ENCODE data around the gene TLCD3A.
"Not testable (repeated sequence)": the region's sequence is repeated elsewhere in the genome, so short reads cannot be mapped to it uniquely, and the experiment has no call there.

Gene TLCD3A

GRCh38 chr17:748604-749003, 16.2 kb downstream of the TLCD3A start:
- not testable (repeated sequence) for DNase-seq (ENCODE audit: low read depth in 2 of 2)

- not testable (repeated sequence) for DNase-seq (ENCODE audit: low read depth in 2 of 2)
These were observed 17.0 kb downstream of the TLCD3A start for GRCh38 chr17:749359-749758.

GRCh38 chr17:750431-751037, 18.1 kb downstream of the TLCD3A start:
- no peak for DNase-seq (ENCODE audit: low read depth in 2 of 2)

GRCh38 chr17:751269-752001, 19.0 kb downstream of the TLCD3A start:
- peak in 1 of 2 donors; percentile 17 for DNase-seq (ENCODE audit: low read depth in 2 of 2)

DNA sequence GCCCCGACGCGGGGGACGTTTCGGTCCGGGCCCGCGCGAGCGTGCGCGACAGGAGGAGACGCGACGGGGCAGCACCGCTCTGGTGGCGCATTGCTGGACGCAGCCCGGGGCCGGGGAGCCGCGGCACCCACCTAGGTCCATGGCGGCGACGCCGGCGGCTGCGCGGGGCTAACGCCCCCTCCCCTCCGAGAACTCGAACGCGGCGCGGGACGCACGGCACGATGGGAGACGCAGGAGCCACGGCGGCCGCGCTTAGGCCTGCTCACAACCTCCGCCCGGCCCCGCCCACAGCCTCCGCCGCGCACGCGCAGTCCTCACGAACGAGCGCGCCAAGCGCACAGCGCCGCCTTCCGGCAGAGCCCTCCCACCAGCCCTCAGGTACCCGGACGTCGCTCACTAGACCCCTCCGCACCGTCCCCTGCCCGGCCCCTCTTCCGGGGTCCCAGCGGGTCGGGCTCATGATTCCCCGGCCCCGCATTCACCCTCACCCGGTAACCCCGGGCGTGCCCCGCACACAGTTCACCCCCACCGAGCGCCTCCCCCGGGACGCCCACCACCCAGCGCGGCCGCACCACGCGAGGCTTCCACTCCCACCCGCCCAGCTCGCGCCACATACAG, 19.7 kb downstream of the TLCD3A start, which contains the start of gene GEMIN4:
GEMIN4 (minus strand) TSS at position 263 of the 618 bp plus-strand sequence; CDS start at position 141, 122 bp downstream.
- DNase-seq (ENCODE audit: low read depth in 2 of 2): peak; percentile 95 to 100

- no peak for DNase-seq (ENCODE audit: low read depth in 2 of 2)
These were observed 20.3 kb downstream of the TLCD3A start for GRCh38 chr17:752620-753219.

DNA sequence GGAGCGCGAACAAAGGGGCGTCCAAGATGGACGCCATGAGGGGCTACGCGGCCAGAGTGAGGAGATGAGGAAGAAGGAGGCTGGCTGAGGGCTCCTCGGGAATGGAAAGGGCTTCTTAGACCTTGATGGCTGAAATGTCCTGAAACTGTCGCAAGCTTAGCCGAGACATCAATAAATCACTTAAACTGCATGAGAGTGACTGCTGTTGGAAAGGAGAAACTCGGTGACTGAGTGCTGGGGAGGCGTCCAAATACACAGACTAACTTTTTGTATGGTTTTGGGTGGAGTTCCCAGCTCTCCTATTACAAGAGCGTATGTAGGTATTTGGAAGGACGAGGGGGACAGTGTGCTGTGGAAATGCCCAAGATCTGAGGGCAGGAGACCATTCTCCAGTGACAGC, 21.0 kb downstream of the TLCD3A start:
- DNase-seq (ENCODE audit: low read depth in 2 of 2): no peak

GRCh38 chr17:755319-755961, 23.0 kb downstream of the TLCD3A start:
- not testable (repeated sequence) for DNase-seq (ENCODE audit: low read depth in 2 of 2)

GRCh38 chr17:756010-756567, 23.7 kb downstream of the TLCD3A start:
- DNase-seq (ENCODE audit: low read depth in 2 of 2): not testable (repeated sequence)

DNA sequence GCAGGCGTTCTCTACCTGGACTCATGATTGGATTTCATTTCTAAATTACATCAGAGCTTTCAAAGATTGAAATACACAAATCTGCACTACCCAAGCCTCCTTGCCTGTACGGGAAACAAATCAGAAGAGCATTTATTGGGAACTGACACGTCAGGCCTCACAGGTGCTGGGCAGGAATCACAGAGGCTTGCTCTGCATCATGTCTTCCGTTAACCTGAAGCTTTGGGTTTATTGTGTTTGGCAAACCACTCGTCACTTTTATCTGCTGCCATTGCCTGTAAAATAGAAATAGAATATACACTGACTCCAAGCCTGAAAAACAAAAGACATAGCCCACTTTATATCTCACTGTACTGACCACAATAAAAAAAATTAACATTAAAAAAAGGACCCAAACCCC, 27.6 kb downstream of the TLCD3A start:
- no peak for DNase-seq (ENCODE audit: low read depth in 2 of 2)

DNA sequence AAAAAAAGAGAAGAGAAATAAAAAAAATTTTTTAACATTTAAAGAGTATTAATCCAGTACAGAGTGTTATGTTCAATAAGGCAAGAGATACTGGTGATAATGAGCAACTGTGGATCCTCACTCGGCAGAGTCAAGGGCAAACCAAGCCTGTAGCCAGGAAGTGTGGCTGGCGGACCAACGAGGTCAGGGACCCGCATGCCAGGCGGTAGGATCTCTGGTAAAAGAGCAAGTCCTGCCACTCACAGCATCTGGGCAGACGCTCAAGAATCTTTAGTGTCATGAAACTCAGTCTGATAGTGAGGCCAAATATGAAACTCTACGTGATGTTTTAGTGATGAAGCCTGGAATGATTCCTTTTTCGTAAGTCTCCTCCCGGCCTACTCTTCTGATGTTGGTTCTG, 28.0 kb downstream of the TLCD3A start:
- DNase-seq (ENCODE audit: low read depth in 2 of 2): no peak

DNA sequence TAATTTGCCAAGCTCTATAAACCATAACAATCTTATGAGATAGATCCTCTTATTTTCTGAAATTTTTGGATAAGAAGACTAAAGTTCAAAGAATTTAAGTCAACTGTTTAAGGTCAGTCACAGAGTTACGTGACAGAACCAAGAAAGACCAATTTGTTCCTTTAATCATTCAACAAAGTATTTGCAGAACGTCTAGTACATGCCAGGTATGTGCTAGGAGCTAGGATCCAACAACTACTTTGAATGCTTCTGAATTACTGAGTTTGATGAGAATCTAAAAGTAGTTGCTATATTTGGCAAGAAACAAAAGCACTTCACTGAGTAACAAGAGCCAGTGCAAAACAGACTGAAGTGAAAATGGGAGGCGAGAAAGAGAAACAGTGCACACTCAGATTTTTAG, 34.7 kb downstream of the TLCD3A start:
- DNase-seq (ENCODE audit: low read depth in 2 of 2): no peak

GRCh38 chr17:773016-773415, 40.6 kb downstream of the TLCD3A start:
- DNase-seq (ENCODE audit: low read depth in 2 of 2): no peak

DNA sequence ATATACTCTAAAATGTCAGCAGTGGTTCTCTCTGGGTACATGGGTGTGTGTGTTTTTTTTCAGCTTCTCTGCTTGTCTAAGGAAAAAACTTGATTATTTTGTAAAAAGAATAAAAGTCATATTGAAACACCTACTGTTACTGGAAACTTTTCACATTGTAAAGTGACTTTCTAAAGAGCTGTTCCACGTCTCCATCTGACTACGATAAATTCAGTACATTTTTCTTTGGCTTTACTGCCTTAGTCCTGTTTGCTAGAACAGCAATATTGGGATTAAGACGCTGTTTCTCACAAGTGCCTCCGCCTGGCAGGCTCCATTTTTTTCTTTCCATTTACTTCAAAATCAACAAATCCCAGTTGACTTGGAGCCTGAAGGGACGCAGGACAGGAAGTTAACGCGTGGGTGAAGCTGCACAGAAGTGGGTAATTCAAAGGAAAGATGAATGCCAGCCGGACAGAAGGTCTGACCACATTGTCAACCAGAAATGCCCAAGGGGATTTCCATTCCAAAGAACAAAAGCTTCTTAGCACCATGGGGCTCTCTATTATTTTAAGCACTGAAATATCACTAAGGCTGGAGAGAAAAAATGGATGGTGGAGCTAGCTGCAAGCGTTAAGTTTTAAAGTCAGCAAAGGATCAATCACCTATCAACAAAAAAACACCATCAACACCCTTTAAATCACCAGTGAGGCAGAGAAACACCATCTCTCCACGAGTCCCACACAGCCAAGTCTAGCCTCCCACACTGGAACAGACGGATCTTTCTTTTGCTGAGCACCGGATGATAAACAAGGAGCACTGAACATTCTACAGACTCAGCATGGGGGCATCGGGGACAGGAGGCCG, 41.3 kb downstream of the TLCD3A start:
- DNase-seq (ENCODE audit: low read depth in 2 of 2): no peak

- DNase-seq (ENCODE audit: low read depth in 2 of 2): no peak
These were observed 41.9 kb downstream of the TLCD3A start for GRCh38 chr17:774313-774584.

GRCh38 chr17:778096-778495, 45.7 kb downstream of the TLCD3A start:
- no peak for DNase-seq (ENCODE audit: low read depth in 2 of 2)

GRCh38 chr17:781805-782731, 49.7 kb downstream of the TLCD3A start, which contains the start of the genes GLOD4 and MRM3:
Gene GLOD4 (minus strand): TSS chr17:782280. CDS start chr17:782255, 25 bp downstream.
Gene MRM3 (plus strand): TSS chr17:782353. CDS start chr17:782379, 26 bp downstream.
- peak; percentile 80 to 94 for DNase-seq (ENCODE audit: low read depth in 2 of 2)

- DNase-seq (ENCODE audit: low read depth in 2 of 2): no peak
These were observed 51.7 kb downstream of the TLCD3A start for GRCh38 chr17:784143-784542.

GRCh38 chr17:785901-786300, 53.5 kb downstream of the TLCD3A start:
- DNase-seq (ENCODE audit: low read depth in 2 of 2): not testable (repeated sequence)

All from stimulated activated CD4-positive, alpha-beta T cell treated with anti-CD3 and anti-CD28 coated beads, Interleukin-1b, Interleukin-23, amount 100 ng/mL, for 1 hour (primary cell).